ENCODE results near the gene PCBP2.

PCBP2 gene

GRCh38 chr12:53508534-53509170, 56.8 kb downstream of the PCBP2 start:
- DNase-seq (ENCODE audit: low spot score): peak; percentile 85

- no peak for DNase-seq (ENCODE audit: low spot score)
These were observed 58.4 kb downstream of the PCBP2 start for GRCh38 chr12:53510181-53510812.

GRCh38 chr12:53513712-53514410, 62.0 kb downstream of the PCBP2 start:
- DNase-seq (ENCODE audit: low spot score): no peak

DNA sequence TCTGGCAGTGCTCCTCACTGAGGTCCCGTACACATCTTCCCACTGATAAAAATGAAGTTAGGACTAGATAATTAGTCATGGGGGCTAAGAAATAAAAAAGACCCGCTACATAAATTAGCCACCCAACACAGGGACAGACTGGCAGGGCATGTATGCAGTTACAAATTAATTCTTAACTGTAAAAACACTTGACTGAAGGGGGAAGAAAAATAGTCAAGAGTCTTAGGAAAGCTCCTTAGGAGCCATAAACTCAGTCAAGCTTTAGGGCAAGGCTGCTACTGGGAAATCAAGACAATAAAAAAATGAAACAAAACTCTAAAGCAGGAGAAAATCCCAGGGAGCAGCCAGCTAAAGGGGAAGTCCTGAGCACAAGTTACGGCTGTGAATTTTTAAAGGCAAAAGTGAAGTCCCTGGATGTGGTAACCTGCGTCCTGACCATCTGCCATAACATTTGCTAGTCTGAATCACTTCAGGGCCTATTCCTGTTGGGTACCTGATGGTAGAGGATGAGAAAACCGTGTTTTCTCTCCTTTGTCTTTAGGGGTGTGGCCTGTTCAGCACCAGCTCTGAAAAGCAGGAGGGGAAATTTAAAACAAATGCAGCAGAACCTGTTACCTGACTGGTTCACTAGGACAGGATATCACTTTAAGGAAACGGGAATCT, 62.9 kb downstream of the PCBP2 start:
- no peak for DNase-seq (ENCODE audit: low spot score)

GRCh38 chr12:53515291-53515680, 63.4 kb downstream of the PCBP2 start:
- no peak for DNase-seq (ENCODE audit: low spot score)

- no peak for DNase-seq (ENCODE audit: low spot score)
These were observed 65.0 kb downstream of the PCBP2 start for GRCh38 chr12:53516758-53517455.

GRCh38 chr12:53518381-53518780, 66.5 kb downstream of the PCBP2 start:
- DNase-seq (ENCODE audit: low spot score): no peak

DNA sequence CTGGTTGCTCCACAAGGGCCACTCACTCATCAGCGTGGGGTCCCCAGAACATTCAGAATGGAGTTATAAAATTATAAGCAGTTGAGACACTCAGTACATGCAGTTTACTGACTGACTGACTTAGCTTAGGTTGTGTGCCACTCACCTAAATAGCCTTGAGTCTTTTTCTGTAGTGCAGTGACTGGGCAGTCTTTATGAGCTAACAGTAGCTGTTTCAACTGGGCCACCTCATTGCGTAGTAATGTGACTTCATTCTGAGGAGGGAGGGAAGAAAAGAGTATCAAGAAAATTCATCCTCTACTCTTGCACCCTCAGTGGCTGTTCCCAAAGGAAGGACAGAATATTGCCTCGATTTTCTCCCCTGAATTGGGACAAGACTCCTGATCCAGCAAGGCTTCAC, 71.2 kb downstream of the PCBP2 start:
- DNase-seq (ENCODE audit: low spot score): no peak

DNA sequence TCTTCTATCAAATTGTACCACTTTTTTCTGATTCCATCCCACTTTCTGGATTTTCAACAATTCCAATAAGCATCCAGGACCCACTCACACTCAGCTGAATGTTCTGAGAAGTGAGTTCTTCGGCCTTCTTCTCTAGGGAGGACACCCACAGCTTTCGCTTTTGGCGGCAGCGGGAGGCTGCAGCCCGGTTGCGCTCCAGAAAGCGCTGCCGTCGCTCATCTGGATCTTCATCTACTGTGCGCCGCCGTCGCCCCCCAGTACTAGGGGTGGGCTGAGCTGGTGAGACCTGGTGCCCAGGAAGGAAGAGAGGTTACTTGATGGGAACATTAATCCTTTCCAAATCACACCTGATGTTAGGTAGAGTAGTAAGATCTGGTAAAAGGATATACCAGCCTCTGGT, 72.6 kb downstream of the PCBP2 start:
- no peak for DNase-seq (ENCODE audit: low spot score)

- no peak for DNase-seq (ENCODE audit: low spot score)
These were observed 78.2 kb downstream of the PCBP2 start for GRCh38 chr12:53530061-53530460.

All from hematopoietic multipotent progenitor cell treated with erythropoietin and hydrocortisone succinate and interleukin-3 and kit ligand, for 15 days (in vitro differentiated cells).